Neural progenitor cell (in vitro differentiated cells): ENCODE data around the gene ZNF511. TPM values are rescaled to one million over a fixed set of nuclear protein-coding genes. Genes with fewer than 3 reads are reported as not detected.

ENCODE experiments used
- DNase-seq: peaks from one replicate; pipeline ENCODE4 v3.0.0-alpha.2; 2016; ENCODE audit warnings: low spot score
- H2AFZ ChIP-seq: fragments of 200-600 bp; sonication (generic); replicated peaks from 2 replicates; pipeline ENCODE4 v1.6.1; 2016; ENCODE audit warnings: antibody characterized with exemption
- H3F3A ChIP-seq: fragments of 200-600 bp; sonication (generic); 2 replicates; pipeline ENCODE4 v1.6.1; 2016; ENCODE audit warnings: antibody characterized with exemption, low read depth
- H3K27ac ChIP-seq: fragments of 200-600 bp; sonication (generic); 2 replicates; pipeline ENCODE4 v1.5.1; 2016; ENCODE audit warnings: mild to moderate bottlenecking
- H3K27me3 ChIP-seq: fragments of 200-600 bp; sonication (generic); 2 replicates; pipeline ENCODE4 v1.6.1; 2016; ENCODE audit warnings: mild to moderate bottlenecking, moderate library complexity
- H3K36me3 ChIP-seq: fragments of 200-600 bp; sonication (generic); 2 replicates; pipeline ENCODE4 v1.5.1; 2016
- H3K4me1 ChIP-seq: fragments of 200-600 bp; sonication (generic); 2 replicates; pipeline ENCODE4 v1.6.1; 2016; ENCODE audit warnings: mixed run types
- H3K4me2 ChIP-seq: fragments of 200-600 bp; sonication (generic); 2 replicates; pipeline ENCODE4 v1.6.1; 2016
- H3K4me3 ChIP-seq: fragments of 200-600 bp; sonication (generic); 2 replicates; pipeline ENCODE4 v1.5.1; 2016
- H3K79me2 ChIP-seq: fragments of 200-600 bp; sonication (generic); 2 replicates; pipeline ENCODE4 v1.6.1; 2016; ENCODE audit warnings: low read depth
- H3K9ac ChIP-seq: fragments of 200-600 bp; sonication (generic); 2 replicates; pipeline ENCODE4 v1.6.1; 2016
- H3K9me3 ChIP-seq: fragments of 200-600 bp; sonication (generic); 2 replicates; pipeline ENCODE4 v1.5.1; 2016; ENCODE audit warnings: low read depth
- H4K20me1 ChIP-seq: fragments of 200-600 bp; sonication (generic); 2 replicates; pipeline ENCODE4 v1.6.1; 2016; ENCODE audit warnings: low read depth
- H3K27ac Mint-ChIP-seq: 3 replicates; pipeline ENCODE4 v1.8.0; 2021; ENCODE audit warnings: mixed read lengths
- H3K27me3 Mint-ChIP-seq: 2 replicates; pipeline ENCODE4 v1.8.0; 2022; ENCODE audit warnings: low read depth, mild to moderate bottlenecking, inconsistent platforms, moderate library complexity, mixed read lengths; ENCODE audit not compliant: insufficient read depth
- H3K36me3 Mint-ChIP-seq: 3 replicates; pipeline ENCODE4 v1.8.0; 2021; ENCODE audit warnings: mixed read lengths
- H3K4me1 Mint-ChIP-seq: 3 replicates; pipeline ENCODE4 v1.8.0; 2021; ENCODE audit warnings: mixed read lengths
- H3K4me3 Mint-ChIP-seq: 3 replicates; pipeline ENCODE4 v1.8.0; 2021; ENCODE audit warnings: mild to moderate bottlenecking, moderate library complexity, mixed read lengths
- H3K9me3 Mint-ChIP-seq: 3 replicates; pipeline ENCODE4 v1.8.0; 2020; ENCODE audit warnings: mixed read lengths
- EZH2 ChIP-seq: fragments of 200-600 bp; sonication (generic); IDR thresholded peaks from 2 replicates; pipeline ENCODE4 v1.6.1; 2017; ENCODE audit warnings: antibody characterized with exemption, mild to moderate bottlenecking, moderate library complexity
- EZH2phosphoT487 ChIP-seq: fragments of 200-600 bp; sonication (generic); IDR thresholded peaks from 2 replicates; pipeline ENCODE4 v1.6.1; 2017; ENCODE audit warnings: antibody characterized with exemption
- total RNA-seq: library from RNA; depleted of rRNA; stranded (reverse); fragments of >200 nt; gene quantifications from 2 replicates; pipeline ENCODE4 v1.2.3, GENCODE V29; 2015; ENCODE audit warnings: low replicate concordance
- TF ChIP-seq, protein P1 (sequence below): fragments of 200-600 bp; sonication (generic); IDR thresholded peaks from 2 replicates; pipeline ENCODE4 v1.5.1; 2017; ENCODE audit warnings: antibody characterized with exemption, mild to moderate bottlenecking

The ZNF511 gene
- total RNA-seq, 1 donor from 2014 or later = 44.4 TPM

DNA sequence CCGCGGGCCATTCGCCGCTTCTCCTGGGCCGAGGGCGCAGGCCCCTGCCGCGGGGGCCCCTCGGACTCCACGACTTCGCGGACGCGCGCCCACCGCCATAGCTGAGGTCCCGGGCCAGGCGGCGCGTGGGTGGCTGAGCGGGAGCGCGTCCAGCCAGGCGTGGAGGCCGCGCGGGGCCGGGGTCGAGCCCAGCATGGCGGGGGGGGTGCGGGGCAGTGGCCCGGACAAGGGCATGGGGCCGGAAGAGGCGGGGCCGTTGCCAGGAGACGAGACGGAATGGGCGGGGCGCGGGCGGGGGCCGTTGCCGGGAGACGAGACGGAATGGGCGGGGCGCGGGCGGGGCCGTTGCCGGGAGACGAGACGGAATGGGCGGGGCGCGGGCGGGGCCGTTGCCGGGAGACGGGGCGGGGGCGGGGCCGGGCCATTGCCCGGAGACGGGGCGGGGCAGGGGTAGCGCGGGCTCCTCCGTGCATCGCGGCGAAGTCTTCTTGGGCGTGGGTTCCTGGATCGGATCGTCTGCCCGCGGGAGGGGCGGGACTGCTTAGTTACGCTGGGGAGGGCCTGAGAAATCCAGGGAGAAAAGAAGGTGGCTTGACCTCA, 46.9 kb upstream of the ZNF511 start:
- no peaks in the 10 kb centered on the region for H3K9me3 Mint-ChIP-seq
- Histone ChIP-seq H3K9me3 (no peaks in the 10 kb centered on the region), H3K4me2 (peak overlapping the region; percentile 83), H3F3A (peaks cover 8% of the 10 kb centered on the region), H4K20me1 (no peaks in the 10 kb centered on the region), H3K27me3 (peaks cover 29% of the 10 kb centered on the region), H3K79me2 (no peaks in the 10 kb centered on the region), H3K9ac (no peak overlapping the region), H3K4me3 (peak overlapping the region; percentile 87), H3K27ac (no peak overlapping the region), H3K36me3 (no peaks in the 10 kb centered on the region), H2AFZ (no peak overlapping the region), H3K4me1 (peaks cover 15% of the 10 kb centered on the region)
- TF ChIP-seq EZH2phosphoT487 (no peak), EZH2 (no peak)
- TF ChIP-seq, protein P1, sequence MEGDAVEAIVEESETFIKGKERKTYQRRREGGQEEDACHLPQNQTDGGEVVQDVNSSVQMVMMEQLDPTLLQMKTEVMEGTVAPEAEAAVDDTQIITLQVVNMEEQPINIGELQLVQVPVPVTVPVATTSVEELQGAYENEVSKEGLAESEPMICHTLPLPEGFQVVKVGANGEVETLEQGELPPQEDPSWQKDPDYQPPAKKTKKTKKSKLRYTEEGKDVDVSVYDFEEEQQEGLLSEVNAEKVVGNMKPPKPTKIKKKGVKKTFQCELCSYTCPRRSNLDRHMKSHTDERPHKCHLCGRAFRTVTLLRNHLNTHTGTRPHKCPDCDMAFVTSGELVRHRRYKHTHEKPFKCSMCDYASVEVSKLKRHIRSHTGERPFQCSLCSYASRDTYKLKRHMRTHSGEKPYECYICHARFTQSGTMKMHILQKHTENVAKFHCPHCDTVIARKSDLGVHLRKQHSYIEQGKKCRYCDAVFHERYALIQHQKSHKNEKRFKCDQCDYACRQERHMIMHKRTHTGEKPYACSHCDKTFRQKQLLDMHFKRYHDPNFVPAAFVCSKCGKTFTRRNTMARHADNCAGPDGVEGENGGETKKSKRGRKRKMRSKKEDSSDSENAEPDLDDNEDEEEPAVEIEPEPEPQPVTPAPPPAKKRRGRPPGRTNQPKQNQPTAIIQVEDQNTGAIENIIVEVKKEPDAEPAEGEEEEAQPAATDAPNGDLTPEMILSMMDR = no peak
- DNase-seq = peak; percentile 86
- H3K36me3 Mint-ChIP-seq = no peaks in the 10 kb centered on the region
- H3K27me3 Mint-ChIP-seq = peaks cover 15% of the 10 kb centered on the region
- H3K4me1 Mint-ChIP-seq = peaks cover 39% of the 10 kb centered on the region
- H3K4me3 Mint-ChIP-seq = peak overlapping the region; percentile 86
- no peak overlapping the region for H3K27ac Mint-ChIP-seq

DNA sequence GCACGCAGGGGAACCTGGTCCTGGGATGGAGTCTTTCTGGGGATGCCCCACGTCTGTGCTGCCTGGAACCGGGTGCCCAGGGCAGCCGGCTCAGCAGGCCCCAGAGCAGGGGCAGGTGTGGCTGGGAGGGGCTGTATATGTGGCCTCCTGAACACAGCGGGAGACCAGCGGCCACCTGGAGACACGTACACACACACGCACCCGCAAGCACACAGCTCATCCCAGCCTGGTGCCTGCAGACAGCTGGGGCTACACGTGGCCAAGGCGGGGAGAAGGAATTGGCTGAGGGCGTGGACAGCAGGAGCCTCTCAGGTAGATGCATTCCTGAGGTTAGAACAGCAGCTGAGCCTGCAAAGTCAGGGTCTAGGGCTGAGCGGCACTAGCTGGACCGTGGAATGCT, 46.0 kb upstream of the ZNF511 start:
- no peak for DNase-seq
- no peaks in the 10 kb centered on the region for H3F3A ChIP-seq
- H3K9ac ChIP-seq = no peak overlapping the region
- H3K4me3 ChIP-seq = no peak overlapping the region
- no peaks in the 10 kb centered on the region for H3K9me3 ChIP-seq
- H3K4me1 ChIP-seq = peaks cover 9% of the 10 kb centered on the region
- H3K4me2 ChIP-seq = peak overlapping the region; percentile 77
- no peak overlapping the region for H3K27ac ChIP-seq
- H4K20me1 ChIP-seq = no peaks in the 10 kb centered on the region
- Mint-ChIP-seq H3K27ac (no peak overlapping the region), H3K9me3 (no peaks in the 10 kb centered on the region), H3K36me3 (no peaks in the 10 kb centered on the region), H3K4me3 (peak overlapping the region; percentile 86), H3K27me3 (peaks cover 12% of the 10 kb centered on the region), H3K4me1 (peaks cover 33% of the 10 kb centered on the region)
- H3K27me3 ChIP-seq = peaks cover 29% of the 10 kb centered on the region
- TF ChIP-seq EZH2 (no peak), EZH2phosphoT487 (no peak)
- TF ChIP-seq, protein P1 = no peak
- H3K79me2 ChIP-seq = no peaks in the 10 kb centered on the region
- H2AFZ ChIP-seq = no peak overlapping the region
- no peaks in the 10 kb centered on the region for H3K36me3 ChIP-seq

DNA sequence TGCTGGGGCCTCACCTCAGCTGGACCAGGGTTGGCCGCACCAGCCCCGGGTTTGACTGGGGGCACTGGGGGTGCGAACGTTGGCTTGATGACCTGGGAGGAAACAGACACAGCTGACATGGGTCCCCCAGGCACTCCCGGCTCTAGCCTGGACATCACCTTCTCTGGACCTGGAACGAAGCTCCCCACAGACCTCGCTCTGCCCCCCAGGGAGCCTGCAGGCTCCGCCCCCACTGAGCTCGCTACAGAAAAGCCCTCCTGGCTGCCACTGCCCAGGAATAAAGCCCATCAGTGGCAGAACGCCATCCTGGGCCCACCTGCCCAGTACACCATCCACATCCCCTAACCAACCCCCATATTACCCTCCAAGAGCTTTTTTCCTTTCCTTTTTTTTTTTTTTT, 45.0 kb upstream of the ZNF511 start:
- DNase-seq = no peak
- TF ChIP-seq, protein P1 = no peak
- TF ChIP-seq EZH2phosphoT487 (no peak), EZH2 (no peak)
- H3K27me3 Mint-ChIP-seq = peaks cover 12% of the 10 kb centered on the region
- H3K27ac ChIP-seq = no peak overlapping the region
- H3K27ac Mint-ChIP-seq = no peak overlapping the region
- no peaks in the 10 kb centered on the region for H4K20me1 ChIP-seq
- H3K9ac ChIP-seq = no peak overlapping the region
- peaks cover 29% of the 10 kb centered on the region for H3K27me3 ChIP-seq
- peaks cover 33% of the 10 kb centered on the region for H3K4me1 Mint-ChIP-seq
- no peaks in the 10 kb centered on the region for H3K9me3 ChIP-seq
- no peak overlapping the region for H3K4me3 Mint-ChIP-seq
- no peak overlapping the region for H2AFZ ChIP-seq
- H3K4me2 ChIP-seq = no peak overlapping the region
- no peaks in the 10 kb centered on the region for H3K79me2 ChIP-seq
- H3K9me3 Mint-ChIP-seq = no peaks in the 10 kb centered on the region
- no peaks in the 10 kb centered on the region for H3F3A ChIP-seq
- peaks cover 9% of the 10 kb centered on the region for H3K4me1 ChIP-seq
- H3K36me3 ChIP-seq = no peaks in the 10 kb centered on the region
- H3K4me3 ChIP-seq = no peak overlapping the region
- no peaks in the 10 kb centered on the region for H3K36me3 Mint-ChIP-seq
